DND-41 (cell line): ENCODE data around the gene RGS7.

Experiments used
- CTCF ChIP-seq: IDR thresholded peaks from 2 replicates; pipeline ENCODE4 v1.5.1; 2012; ENCODE audit warnings: borderline replicate concordance, low read length, moderate library complexity, mild to moderate bottlenecking; ENCODE audit not compliant: poor library complexity, severe bottlenecking; ENCODE audit errors: extremely low read depth
- EZH2 ChIP-seq: IDR thresholded peaks from 3 replicates; pipeline ENCODE4 v1.6.1; 2012; ENCODE audit warnings: borderline replicate concordance, low read depth, mild to moderate bottlenecking, moderate library complexity, low read length, inconsistent platforms; ENCODE audit not compliant: severe bottlenecking

GRCh38 chr1:240829487-240829886 is 527.5 kb downstream of the RGS7 start:
- TF ChIP-seq EZH2 (no peak), CTCF (no peak)
